GM19324 (cell line): ENCODE results near the gene GCNT4.

Source experiments
- ATAC-seq: cut with Tn5 transposase; IDR thresholded peaks from one replicate; pipeline ENCODE4 v1.9.1; 2021; ENCODE audit warnings: mild to moderate bottlenecking, moderate library complexity; ENCODE audit not compliant: unreplicated experiment, low FRiP score

The GCNT4 gene

DNA sequence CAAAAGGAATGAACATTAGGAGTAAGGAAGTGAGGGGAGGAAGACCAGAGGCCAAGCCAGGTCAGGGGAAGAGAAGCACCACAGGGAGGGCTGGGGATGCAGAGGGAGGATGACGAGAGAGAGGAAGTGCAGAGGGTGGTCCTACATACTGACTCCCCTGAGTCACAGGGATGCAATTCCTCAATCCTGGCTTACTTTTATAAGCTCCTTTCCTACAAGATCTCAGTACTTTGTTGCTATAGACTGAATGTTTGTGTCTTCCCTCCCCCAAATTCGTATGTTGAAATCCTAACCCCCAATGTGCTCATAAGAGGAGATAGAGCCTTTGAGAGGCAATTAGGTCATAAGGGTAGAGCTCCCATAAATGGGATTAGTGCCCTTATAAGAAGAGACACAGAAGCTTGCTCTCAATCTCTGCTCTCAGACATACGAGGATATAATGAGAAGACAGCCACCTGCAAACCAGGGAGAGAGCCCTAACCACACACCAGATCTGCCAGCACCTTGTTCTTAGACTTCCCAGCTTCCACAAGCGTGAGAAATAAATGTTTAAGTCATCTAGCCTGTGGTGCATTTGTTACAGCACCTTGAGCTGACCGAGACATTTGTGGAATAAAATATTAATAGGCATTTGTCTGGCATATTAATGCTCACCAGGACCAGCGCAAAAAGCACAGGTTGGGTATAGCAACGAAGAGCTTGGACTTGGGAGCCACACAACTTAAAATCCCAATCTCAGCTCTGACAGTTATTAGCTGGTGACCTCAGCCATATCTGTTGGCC is 33.4 kb downstream of the GCNT4 start:
- no peak for ATAC-seq

DNA sequence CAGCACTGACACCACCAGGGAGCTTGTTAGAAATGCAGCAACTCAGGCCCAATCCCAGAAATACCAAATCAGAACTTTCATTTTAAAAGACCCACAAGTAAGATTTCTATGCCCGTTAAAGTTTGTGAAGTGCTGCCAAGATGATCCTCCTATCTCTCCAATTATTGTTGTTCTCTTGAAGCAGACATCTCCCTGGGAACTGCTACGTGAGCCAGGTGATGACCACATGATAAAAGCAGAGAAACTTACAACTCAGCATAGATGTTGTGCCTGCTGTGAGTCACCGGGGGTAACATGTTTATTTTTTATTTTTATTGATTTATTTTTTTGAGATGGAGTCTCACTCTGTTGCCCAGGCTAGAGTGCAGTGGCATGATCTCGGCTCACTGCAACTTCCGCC is 34.4 kb downstream of the GCNT4 start:
- ATAC-seq: no peak

DNA sequence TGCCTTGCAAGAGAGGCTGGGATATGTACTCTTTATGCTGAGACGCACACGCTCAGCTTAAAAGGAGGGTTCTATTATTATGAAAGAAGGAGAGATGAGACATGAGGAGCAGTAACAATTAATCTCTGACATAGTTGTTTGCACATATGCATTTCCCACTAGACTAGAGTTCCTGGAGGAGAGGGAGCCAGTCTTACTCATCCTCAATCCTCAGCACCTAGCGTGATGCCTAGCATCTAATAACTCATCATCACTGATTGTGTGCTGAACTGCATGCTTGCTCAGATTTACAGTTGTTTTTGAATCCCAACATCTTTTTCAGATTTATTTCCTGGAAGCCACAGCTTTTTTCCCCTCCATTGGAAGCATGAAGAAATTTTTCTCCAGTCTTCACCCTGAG is 35.5 kb downstream of the GCNT4 start:
- no peak for ATAC-seq

DNA sequence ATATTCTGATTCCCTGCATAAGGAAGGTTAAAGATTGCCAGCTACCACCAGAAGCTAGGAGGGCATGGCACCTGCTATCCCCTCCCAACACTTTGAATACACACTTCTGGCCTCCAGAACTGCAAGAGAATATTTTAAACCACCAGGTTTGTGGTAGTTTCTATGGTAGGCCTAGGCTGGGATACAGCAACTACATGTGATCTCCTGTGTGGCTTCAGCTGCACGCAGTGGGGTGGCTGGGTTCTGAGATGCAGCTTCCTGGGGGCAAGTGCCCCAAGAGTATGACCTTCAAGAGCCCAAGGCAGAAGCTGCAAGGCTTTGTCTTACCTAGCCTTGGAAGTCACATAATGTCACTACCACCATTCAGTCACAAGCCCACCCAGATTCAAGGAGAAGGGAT is 39.6 kb downstream of the GCNT4 start:
- no peak for ATAC-seq

DNA sequence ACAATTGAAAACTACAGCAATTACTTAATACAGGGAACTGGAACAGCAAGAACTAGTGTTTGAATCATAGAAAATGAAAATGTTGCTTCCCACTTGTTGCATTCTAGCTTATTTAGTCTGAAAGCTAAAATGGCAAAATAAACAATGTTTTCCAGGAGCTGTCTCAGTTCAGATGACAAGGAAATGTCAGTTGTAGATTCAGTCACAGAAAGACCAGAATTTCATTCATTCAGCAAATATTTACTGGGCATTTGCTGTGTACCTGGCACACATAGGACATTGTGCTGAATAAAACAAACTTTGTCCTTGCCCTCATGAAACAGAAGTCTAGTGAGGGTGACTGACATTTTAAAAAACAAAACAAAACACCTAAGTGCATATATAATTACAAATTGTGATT is 41.5 kb downstream of the GCNT4 start:
- ATAC-seq: no peak

DNA sequence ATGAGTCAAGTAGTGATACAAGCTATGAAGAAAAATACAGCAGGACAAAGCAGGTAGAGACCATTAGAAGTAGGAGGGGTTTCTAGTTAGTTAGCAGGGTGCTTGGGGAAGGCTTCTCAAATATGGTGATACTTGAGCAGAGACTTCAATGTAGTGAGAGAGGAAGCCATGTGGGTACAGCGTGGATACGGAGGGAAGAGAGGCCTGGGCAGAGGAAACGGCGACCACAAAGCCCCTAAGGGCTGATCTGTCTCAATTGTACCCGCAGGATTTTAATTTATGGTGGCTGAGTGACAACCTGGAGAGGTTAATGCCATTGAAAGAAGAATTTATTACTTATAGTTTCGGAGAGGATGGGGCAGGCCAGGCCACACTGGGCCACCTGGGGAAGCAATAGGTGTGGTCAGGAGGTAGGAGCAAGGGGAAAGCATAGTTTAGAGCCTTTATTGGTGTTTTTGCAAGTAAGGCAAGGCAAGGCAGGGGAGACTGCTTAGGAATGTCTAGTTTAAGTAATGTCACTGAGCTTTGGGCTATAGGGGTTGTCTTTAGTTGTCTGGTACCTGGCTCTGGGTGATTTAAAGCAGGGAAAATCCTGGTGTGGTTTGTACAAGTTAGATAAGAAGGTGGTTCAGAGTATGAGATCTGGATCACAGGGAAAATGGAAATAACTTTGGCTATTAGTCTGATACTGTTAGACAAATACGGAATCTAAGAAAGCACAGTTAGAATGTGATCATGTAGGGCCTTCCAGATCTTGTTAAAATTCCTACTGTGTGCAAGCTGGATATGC is 42.6 kb downstream of the GCNT4 start:
- ATAC-seq: no peak

DNA sequence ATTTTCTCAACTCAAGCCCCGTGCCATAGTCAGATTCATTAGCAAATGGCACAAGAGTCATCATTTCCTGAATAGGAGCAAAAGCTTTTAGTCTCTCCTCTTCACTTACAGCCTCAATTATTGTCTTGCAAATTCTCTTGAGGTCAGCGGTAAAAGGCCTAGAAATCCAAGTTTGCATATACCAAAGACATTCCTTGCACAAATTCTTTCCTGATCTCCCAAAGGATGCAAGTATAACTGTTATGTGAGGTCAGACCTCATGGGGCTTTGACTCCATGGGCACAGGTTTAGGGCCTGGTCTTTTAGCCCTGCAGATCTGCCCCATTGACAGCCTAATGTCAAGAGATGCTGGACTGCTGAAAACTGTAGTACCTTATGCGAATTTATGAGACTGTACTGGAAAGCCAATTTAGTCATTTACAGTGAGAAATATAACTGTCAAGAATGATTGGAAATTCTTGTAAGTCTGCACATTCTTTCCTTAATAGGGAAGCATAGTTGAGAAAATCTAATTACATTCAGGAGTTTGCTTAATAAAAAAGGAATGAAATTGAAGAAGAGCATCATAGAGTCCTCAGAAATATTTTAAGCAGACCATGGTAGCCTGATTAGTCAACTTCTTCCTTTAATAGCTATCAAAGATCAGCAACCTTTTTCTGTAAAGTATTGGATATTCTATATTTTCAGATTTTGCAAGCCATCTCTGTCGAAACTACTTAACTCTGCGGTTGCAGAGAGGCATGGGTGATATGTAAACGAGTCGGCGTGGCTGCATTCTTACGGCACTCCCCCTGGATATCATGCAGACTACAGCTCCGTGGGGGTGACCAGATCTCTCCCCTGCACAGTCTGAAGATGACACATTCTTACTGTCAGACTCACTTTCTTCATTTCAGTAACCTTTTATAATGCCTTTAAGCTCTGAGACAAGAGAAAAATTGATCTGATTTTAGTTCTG is 45.2 kb downstream of the GCNT4 start:
- ATAC-seq: no peak

- ATAC-seq: no peak
These were observed 46.8 kb downstream of the GCNT4 start for GRCh38 chr5:75005561-75005960.
